ENCODE data around the gene GFOD1. TPM values are rescaled to one million over a fixed set of nuclear protein-coding genes. Genes with fewer than 3 reads are reported as not detected.
A peak's percentile ranks its signal among the peaks of the same experiment; 100 is the strongest.

GFOD1 gene
- total RNA-seq, 4 donors from 2014 or later = 21.8 to 49.4 (median 31.1) TPM

DNA sequence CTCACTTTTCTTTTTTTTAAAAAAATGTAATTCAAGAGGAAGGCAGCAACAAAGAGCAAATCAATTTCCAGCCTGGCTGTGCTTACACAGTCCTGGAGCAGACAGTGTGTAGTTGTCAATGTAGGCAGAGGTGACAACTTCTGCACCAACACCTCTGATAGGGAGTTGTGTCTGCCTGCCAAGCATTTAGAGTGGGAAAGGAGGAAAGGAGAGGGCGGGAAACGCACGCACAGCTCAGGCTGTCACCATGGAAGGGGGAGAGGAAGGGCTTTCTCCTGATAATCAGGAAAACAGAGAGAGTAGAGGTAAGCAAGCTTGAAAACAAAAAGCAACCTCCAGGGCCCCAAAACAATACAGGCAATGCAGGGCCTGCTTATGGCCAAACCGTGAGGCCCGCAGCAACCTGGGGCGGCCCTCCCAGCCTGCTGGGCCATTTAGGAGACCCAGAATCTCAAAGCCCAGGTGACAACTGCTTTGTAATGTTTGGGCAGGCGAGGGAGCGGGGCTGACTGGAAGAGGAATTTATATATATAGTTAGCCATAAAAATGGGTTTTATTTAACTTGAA is 41.5 kb upstream of the GFOD1 start:
- WGBS, 2 donors = 84 to 89% methylated on average over 7 of the region's 8 CpGs
- Histone ChIP-seq H3K4me1 (peaks cover 0 to 13% (median 6%) of the 10 kb centered on the region in 4 donors), H3K4me3 (no peak overlapping the region), H3K27me3 (no peaks in the 10 kb centered on the region), H3K9me3 (no peaks in the 10 kb centered on the region), H3K27ac (no peak overlapping the region), H3K36me3 (no peaks in the 10 kb centered on the region)
- TF ChIP-seq, protein P1, sequence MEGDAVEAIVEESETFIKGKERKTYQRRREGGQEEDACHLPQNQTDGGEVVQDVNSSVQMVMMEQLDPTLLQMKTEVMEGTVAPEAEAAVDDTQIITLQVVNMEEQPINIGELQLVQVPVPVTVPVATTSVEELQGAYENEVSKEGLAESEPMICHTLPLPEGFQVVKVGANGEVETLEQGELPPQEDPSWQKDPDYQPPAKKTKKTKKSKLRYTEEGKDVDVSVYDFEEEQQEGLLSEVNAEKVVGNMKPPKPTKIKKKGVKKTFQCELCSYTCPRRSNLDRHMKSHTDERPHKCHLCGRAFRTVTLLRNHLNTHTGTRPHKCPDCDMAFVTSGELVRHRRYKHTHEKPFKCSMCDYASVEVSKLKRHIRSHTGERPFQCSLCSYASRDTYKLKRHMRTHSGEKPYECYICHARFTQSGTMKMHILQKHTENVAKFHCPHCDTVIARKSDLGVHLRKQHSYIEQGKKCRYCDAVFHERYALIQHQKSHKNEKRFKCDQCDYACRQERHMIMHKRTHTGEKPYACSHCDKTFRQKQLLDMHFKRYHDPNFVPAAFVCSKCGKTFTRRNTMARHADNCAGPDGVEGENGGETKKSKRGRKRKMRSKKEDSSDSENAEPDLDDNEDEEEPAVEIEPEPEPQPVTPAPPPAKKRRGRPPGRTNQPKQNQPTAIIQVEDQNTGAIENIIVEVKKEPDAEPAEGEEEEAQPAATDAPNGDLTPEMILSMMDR (IDR thresholded peaks at IDR 0.05) = no peak
- TF ChIP-seq EP300 (IDR thresholded peaks at IDR 0.05) (no peak), POLR2A (IDR thresholded peaks at IDR 0.05) (no peak)
- DNase-seq (ENCODE audit: low spot score in 2 of 2) = no peak

GRCh38 chr6:13528232-13528631 is 40.8 kb upstream of the GFOD1 start:
- WGBS, 2 donors = 62 to 63% methylated on average over 3 of the region's 3 CpGs
- H3K36me3 ChIP-seq = no peaks in the 10 kb centered on the region

DNA sequence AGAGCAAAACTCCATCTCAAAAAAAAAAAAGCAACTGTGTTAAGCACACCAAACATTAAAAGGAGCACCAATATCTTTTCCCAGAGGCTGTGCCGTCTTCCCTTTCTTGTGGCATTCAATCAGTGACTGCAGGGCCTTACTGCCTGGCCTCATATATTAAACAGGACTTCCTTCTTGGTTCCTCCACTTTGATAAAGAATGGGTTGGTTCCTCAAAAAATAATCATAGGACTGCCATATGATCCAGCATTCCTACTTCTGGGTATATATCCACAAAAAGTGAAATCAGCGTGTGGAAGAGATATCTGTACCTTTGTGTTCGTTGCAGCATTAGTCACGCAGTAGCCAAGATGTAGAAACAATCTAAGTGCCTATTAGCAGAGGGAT is 40.3 kb upstream of the GFOD1 start:
- peaks cover 0 to 13% (median 6%) of the 10 kb centered on the region in 4 donors for H3K4me1 ChIP-seq
- 86% methylated on average over 4 of the region's 4 CpGs for WGBS, 2 donors
- H3K36me3 ChIP-seq = no peaks in the 10 kb centered on the region
- no peak for DNase-seq (ENCODE audit: low spot score in 2 of 2)
- H3K27ac ChIP-seq = peak overlapping the region in 2 of 4 donors; percentile 57 to 79
- TF ChIP-seq, protein P1 (IDR thresholded peaks at IDR 0.05) = no peak
- TF ChIP-seq POLR2A (IDR thresholded peaks at IDR 0.05) (no peak), EP300 (IDR thresholded peaks at IDR 0.05) (peak; percentile 20 to 50)
- no peaks in the 10 kb centered on the region for H3K9me3 ChIP-seq
- H3K4me3 ChIP-seq = no peak overlapping the region
- no peaks in the 10 kb centered on the region for H3K27me3 ChIP-seq

More at GRCh38 chr6:13528232-13528631, 40.8 kb upstream of the GFOD1 start:
- DNase-seq (ENCODE audit: low spot score in 2 of 2) = no peak
- Histone ChIP-seq H3K9me3 (no peaks in the 10 kb centered on the region), H3K27ac (no peak overlapping the region), H3K4me3 (no peak overlapping the region), H3K27me3 (no peaks in the 10 kb centered on the region), H3K4me1 (peaks cover 0 to 13% (median 6%) of the 10 kb centered on the region in 4 donors)
- TF ChIP-seq POLR2A (IDR thresholded peaks at IDR 0.05) = no peak
- TF ChIP-seq EP300 (IDR thresholded peaks at IDR 0.05) = no peak
- TF ChIP-seq, protein P1 (IDR thresholded peaks at IDR 0.05) = peak in 1 of 5 experiments; percentile 22

- TF ChIP-seq POLR2A (IDR thresholded peaks at IDR 0.05) = no peak
- TF ChIP-seq EP300 (IDR thresholded peaks at IDR 0.05) = peak; percentile 81 to 83
- H3K27me3 ChIP-seq = no peaks in the 10 kb centered on the region
- peak overlapping the region in 3 of 4 donors; percentile 57 to 79 (median 70) for H3K27ac ChIP-seq
- peaks cover 0 to 13% (median 6%) of the 10 kb centered on the region in 4 donors for H3K4me1 ChIP-seq
- WGBS, 2 donors = 74 to 75% methylated on average over 16 to 17 of the region's 17 CpGs
- H3K36me3 ChIP-seq = no peaks in the 10 kb centered on the region
- no peak overlapping the region for H3K4me3 ChIP-seq
- DNase-seq (ENCODE audit: low spot score in 2 of 2) = no peak
- no peaks in the 10 kb centered on the region for H3K9me3 ChIP-seq
Observed at GRCh38 chr6:13526727-13527670, 39.6 kb upstream of the GFOD1 start.

GRCh38 chr6:13526357-13526726 is 38.9 kb upstream of the GFOD1 start:
- Histone ChIP-seq H3K36me3 (no peaks in the 10 kb centered on the region), H3K4me3 (no peak overlapping the region), H3K27me3 (no peaks in the 10 kb centered on the region), H3K9me3 (no peaks in the 10 kb centered on the region), H3K4me1 (peaks cover 0 to 13% (median 6%) of the 10 kb centered on the region in 4 donors), H3K27ac (peak overlapping the region in 3 of 4 donors; percentile 20 to 76 (median 36))
- no peak for DNase-seq (ENCODE audit: low spot score in 2 of 2)
- WGBS, 2 donors = 73 to 88% methylated on average over 1 of the region's 1 CpG
- TF ChIP-seq, protein P1 (IDR thresholded peaks at IDR 0.05) = no peak
- TF ChIP-seq POLR2A (IDR thresholded peaks at IDR 0.05) (no peak), EP300 (IDR thresholded peaks at IDR 0.05) (no peak)
